NCI-H1436 (cell line): ENCODE data around the gene SIRT7.

Experiments used
- DNase-seq: peaks from one replicate; lab custom pipeline; 2025; lab: John Stamatoyannopoulos, UW

SIRT7 gene

GRCh38 chr17:81904600-81905423 lies 13.2 kb downstream of the SIRT7 start:
- DNase-seq = no peak

- no peak for DNase-seq
These were observed 13.9 kb downstream of the SIRT7 start for GRCh38 chr17:81903896-81904599.

GRCh38 chr17:81903415-81903831 lies 14.6 kb downstream of the SIRT7 start:
- DNase-seq = no peak

GRCh38 chr17:81902653-81903414 lies 15.1 kb downstream of the SIRT7 start:
- no peak for DNase-seq

- DNase-seq = no peak
These were observed 15.8 kb downstream of the SIRT7 start, which contains the start of gene NPB for GRCh38 chr17:81902023-81902652. Gene NPB (plus strand): TSS chr17:81902238. CDS start chr17:81902278, 40 bp downstream.

- no peak for DNase-seq
These were observed 16.6 kb downstream of the SIRT7 start for GRCh38 chr17:81901167-81902022.

- no peak for DNase-seq
These were observed 17.7 kb downstream of the SIRT7 start for GRCh38 chr17:81900181-81900820.

GRCh38 chr17:81899514-81900166 lies 18.3 kb downstream of the SIRT7 start:
- DNase-seq = no peak

- no peak for DNase-seq
These were observed 19.1 kb downstream of the SIRT7 start for GRCh38 chr17:81898885-81899284.

- no peak for DNase-seq
These were observed 19.7 kb downstream of the SIRT7 start for GRCh38 chr17:81898029-81898866.

- no peak for DNase-seq
These were observed 22.6 kb downstream of the SIRT7 start for GRCh38 chr17:81895400-81895799.

- no peak for DNase-seq
These were observed 26.7 kb downstream of the SIRT7 start for GRCh38 chr17:81891303-81891552.

GRCh38 chr17:81890447-81891302 lies 27.3 kb downstream of the SIRT7 start:
- no peak for DNase-seq

- no peak for DNase-seq
These were observed 28.4 kb downstream of the SIRT7 start for GRCh38 chr17:81889602-81890001.

GRCh38 chr17:81888988-81889595 lies 28.9 kb downstream of the SIRT7 start:
- no peak for DNase-seq

GRCh38 chr17:81888105-81888987 lies 29.6 kb downstream of the SIRT7 start:
- no peak for DNase-seq
